GM23248 (cell line): ENCODE results near the gene MTA3. TPM values are rescaled to one million over a fixed set of nuclear protein-coding genes. Genes with fewer than 3 reads are reported as not detected.
"Not testable (repeated sequence)": the region's sequence is repeated elsewhere in the genome, so short reads cannot be mapped to it uniquely, and the experiment has no call there.

ENCODE experiments used
- DNase-seq: peaks from one replicate; pipeline ENCODE4 v3.0.0-alpha.2; 2015
- H2AFZ ChIP-seq: fragments of 200-600 bp; sonication (generic); 2 replicates; pipeline ENCODE4 v1.6.1; 2016; ENCODE audit warnings: antibody characterized with exemption
- H3F3A ChIP-seq: fragments of 200-600 bp; sonication (generic); 2 replicates; pipeline ENCODE4 v1.6.1; 2016; ENCODE audit warnings: mild to moderate bottlenecking, antibody characterized with exemption, mixed run types; ENCODE audit not compliant: insufficient read depth
- H3K27ac ChIP-seq: fragments of 200-600 bp; sonication (generic); 2 replicates; pipeline ENCODE4 v1.5.1; 2016; ENCODE audit warnings: mild to moderate bottlenecking
- H3K27me3 ChIP-seq: fragments of 200-600 bp; sonication (generic); replicated peaks from 2 replicates; pipeline ENCODE4 v1.6.1; 2016; ENCODE audit warnings: mild to moderate bottlenecking; ENCODE audit not compliant: insufficient read depth
- H3K36me3 ChIP-seq: fragments of 200-600 bp; sonication (generic); 2 replicates; pipeline ENCODE4 v1.6.1; 2016; ENCODE audit warnings: low read depth, mild to moderate bottlenecking
- H3K4me1 ChIP-seq: fragments of 200-600 bp; sonication (generic); 2 replicates; pipeline ENCODE4 v1.6.1; 2016; ENCODE audit warnings: mild to moderate bottlenecking; ENCODE audit not compliant: insufficient read depth
- H3K4me2 ChIP-seq: fragments of 200-600 bp; sonication (generic); one replicate; pipeline ENCODE4 v1.6.1; 2016; ENCODE audit warnings: mild to moderate bottlenecking; ENCODE audit not compliant: unreplicated experiment
- H3K4me3 ChIP-seq: fragments of 200-600 bp; sonication (generic); 2 replicates; pipeline ENCODE4 v1.5.1; 2016; ENCODE audit warnings: mild to moderate bottlenecking
- H3K79me2 ChIP-seq: fragments of 200-600 bp; sonication (generic); 2 replicates; pipeline ENCODE4 v1.6.1; 2016; ENCODE audit warnings: mild to moderate bottlenecking; ENCODE audit not compliant: insufficient read depth
- H3K9ac ChIP-seq: fragments of 200-600 bp; sonication (generic); 2 replicates; pipeline ENCODE4 v1.6.1; 2016; ENCODE audit warnings: mild to moderate bottlenecking
- H3K9me2 ChIP-seq: fragments of 200-600 bp; sonication (generic); 2 replicates; pipeline ENCODE4 v1.6.1; 2016; ENCODE audit warnings: mixed run types, mild to moderate bottlenecking, moderate library complexity; ENCODE audit not compliant: insufficient read depth
- H3K9me3 ChIP-seq: fragments of 200-600 bp; sonication (generic); one replicate; pipeline ENCODE4 v1.6.1; 2017; ENCODE audit warnings: low read depth
- H4K20me1 ChIP-seq: fragments of 200-600 bp; sonication (generic); 2 replicates; pipeline ENCODE4 v1.6.0; 2016; ENCODE audit not compliant: insufficient read depth
- EZH2 ChIP-seq: fragments of 200-600 bp; sonication (generic); IDR thresholded peaks from 2 replicates; pipeline ENCODE4 v1.6.1; 2018; ENCODE audit warnings: antibody characterized with exemption, mild to moderate bottlenecking; ENCODE audit not compliant: insufficient read depth, poor library complexity, severe bottlenecking
- EZH2phosphoT487 ChIP-seq: fragments of 200-600 bp; sonication (generic); IDR thresholded peaks from 2 replicates; pipeline ENCODE4 v1.6.1; 2018; ENCODE audit warnings: antibody characterized with exemption, moderate library complexity, mild to moderate bottlenecking, low read depth; ENCODE audit not compliant: insufficient read depth
- WGBS, 2 experiments: methylation state at CpG; one replicate each; pipeline ENCODE4 v1.1.6; 2015 to 2017; ENCODE audit warnings: low lambda C conversion rate in 2 of 2, low coverage in 1 of 2; ENCODE audit errors: missing lambda C conversion rate in 2 of 2; 5-methylcytosine and 5-hydroxymethylcytosine counted together
- in situ Hi-C: fragments of 300-500 bp; cut with MboI; formaldehyde crosslinking; loops from 2 replicates; pipeline ENCODE4 v1.15.0; 2020
- polyA plus RNA-seq: library from polyadenylated mRNA; unstranded; fragments of >200 nt; fragmentation: Nextera tagmentation; extraction: Ambion mirVana; gene quantifications from 2 replicates; pipeline ENCODE4 v1.2.1, GENCODE V29; 2016
- total RNA-seq: library from RNA; depleted of rRNA; stranded (reverse); fragments of >200 nt; shearing (Covaris generic); gene quantifications from 2 replicates; pipeline ENCODE4 v1.2.3, GENCODE V29; 2014

Gene MTA3
- total and polyA plus RNA-seq, 2 experiments from 2014 or later = 25.7 to 29.7 TPM

DNA sequence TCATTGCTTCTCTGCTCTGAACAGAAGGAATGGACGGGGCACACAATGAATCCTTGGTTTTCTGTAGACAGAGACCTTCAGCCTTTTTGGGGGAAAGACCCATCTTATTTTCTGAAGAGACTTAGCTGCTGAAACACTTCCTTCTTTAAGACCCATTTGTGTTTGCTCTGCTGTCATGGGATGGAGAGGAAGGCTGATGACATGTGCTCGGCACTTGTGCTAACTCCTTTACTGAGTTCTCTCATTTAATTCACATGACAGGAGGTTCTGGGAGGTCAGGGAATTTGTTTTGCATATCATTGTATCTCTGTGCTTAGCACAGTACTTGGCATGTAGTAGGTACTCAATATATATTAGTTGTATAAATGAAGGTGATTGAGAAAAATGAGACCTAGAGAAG lies 156.5 kb downstream of the MTA3 start:
- TF ChIP-seq EZH2phosphoT487 = no peak
- no peak for TF ChIP-seq EZH2
- Histone ChIP-seq H3K4me2 (no peak overlapping the region), H2AFZ (no peak overlapping the region), H3F3A (peaks cover 17% of the 10 kb centered on the region), H3K9ac (no peak overlapping the region), H3K4me1 (peaks cover 13% of the 10 kb centered on the region), H3K9me2 (no peaks in the 10 kb centered on the region), H3K9me3 (no peaks in the 10 kb centered on the region), H3K4me3 (no peak overlapping the region), H3K27me3 (no peaks in the 10 kb centered on the region), H3K36me3 (no peaks in the 10 kb centered on the region), H3K27ac (no peak overlapping the region), H3K79me2 (no peaks in the 10 kb centered on the region), H4K20me1 (no peaks in the 10 kb centered on the region)
- in situ Hi-C loops = no loop called here
- no peak for DNase-seq
- WGBS, 2 experiments = 98% methylated on average over 2 of the region's 2 CpGs

DNA sequence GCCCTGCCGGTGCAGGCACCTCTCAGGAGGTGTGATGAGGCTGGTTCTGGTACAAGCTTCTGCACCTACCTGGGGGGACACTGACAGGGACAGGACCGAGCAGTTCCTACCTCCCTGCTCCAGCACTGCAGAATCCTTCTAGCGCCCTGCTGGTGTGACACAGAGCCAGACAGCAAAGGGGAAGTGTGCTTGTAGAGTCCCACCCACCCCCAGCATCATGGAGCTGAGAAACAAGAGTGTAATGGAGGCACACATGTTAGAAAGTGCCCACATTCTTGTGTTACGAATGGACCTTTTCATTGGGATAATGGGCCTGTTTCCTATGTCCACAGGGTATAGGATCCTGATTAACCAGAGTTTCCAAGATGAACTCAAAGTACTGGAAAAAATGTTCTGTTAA lies 157.2 kb downstream of the MTA3 start:
- TF ChIP-seq EZH2 (no peak), EZH2phosphoT487 (no peak)
- Histone ChIP-seq H2AFZ (no peak overlapping the region), H3K9me3 (no peaks in the 10 kb centered on the region), H3K36me3 (no peaks in the 10 kb centered on the region), H4K20me1 (no peaks in the 10 kb centered on the region), H3F3A (peaks cover 17% of the 10 kb centered on the region), H3K27me3 (no peaks in the 10 kb centered on the region), H3K4me3 (no peak overlapping the region), H3K4me1 (peaks cover 13% of the 10 kb centered on the region), H3K9ac (no peak overlapping the region), H3K4me2 (no peak overlapping the region), H3K79me2 (no peaks in the 10 kb centered on the region), H3K9me2 (no peaks in the 10 kb centered on the region), H3K27ac (no peak overlapping the region)
- in situ Hi-C loops = no loop called here
- WGBS, 2 experiments = 67 to 70% methylated on average over 4 of the region's 4 CpGs
- DNase-seq = peak; percentile 10

DNA sequence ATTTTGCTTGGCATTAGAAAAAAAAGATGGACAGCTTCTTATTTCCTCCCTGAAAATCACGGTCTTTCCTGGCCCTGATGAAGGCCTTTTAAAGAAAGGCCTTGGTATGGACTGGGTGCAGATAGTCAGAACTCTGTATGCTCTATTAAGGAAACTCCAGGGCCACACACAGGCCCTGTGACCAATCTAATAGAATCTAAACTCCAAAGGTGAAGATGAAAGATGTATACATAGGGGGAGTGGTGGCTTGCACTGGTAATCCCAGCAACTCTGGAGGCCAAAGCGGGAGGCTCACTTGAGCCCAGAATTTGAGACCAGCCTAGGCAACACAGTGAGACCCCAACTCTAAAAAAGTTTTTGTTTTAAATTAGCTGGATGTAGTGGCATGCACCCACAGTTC lies 158.2 kb downstream of the MTA3 start:
- no peaks in the 10 kb centered on the region for H3K36me3 ChIP-seq
- no peak for DNase-seq
- TF ChIP-seq EZH2 (no peak), EZH2phosphoT487 (no peak)
- H3K9me2 ChIP-seq = no peaks in the 10 kb centered on the region
- H3F3A ChIP-seq = peaks cover 14% of the 10 kb centered on the region
- no peak overlapping the region for H3K9ac ChIP-seq
- no peak overlapping the region for H2AFZ ChIP-seq
- no peaks in the 10 kb centered on the region for H3K9me3 ChIP-seq
- WGBS, 2 experiments = 90 to 94% methylated on average over 2 of the region's 2 CpGs
- no peaks in the 10 kb centered on the region for H3K79me2 ChIP-seq
- no peaks in the 10 kb centered on the region for H4K20me1 ChIP-seq
- H3K4me2 ChIP-seq = no peak overlapping the region
- H3K27me3 ChIP-seq = no peaks in the 10 kb centered on the region
- in situ Hi-C loops = no loop called here
- no peak overlapping the region for H3K27ac ChIP-seq
- H3K4me1 ChIP-seq = peaks cover 13% of the 10 kb centered on the region
- H3K4me3 ChIP-seq = no peak overlapping the region

DNA sequence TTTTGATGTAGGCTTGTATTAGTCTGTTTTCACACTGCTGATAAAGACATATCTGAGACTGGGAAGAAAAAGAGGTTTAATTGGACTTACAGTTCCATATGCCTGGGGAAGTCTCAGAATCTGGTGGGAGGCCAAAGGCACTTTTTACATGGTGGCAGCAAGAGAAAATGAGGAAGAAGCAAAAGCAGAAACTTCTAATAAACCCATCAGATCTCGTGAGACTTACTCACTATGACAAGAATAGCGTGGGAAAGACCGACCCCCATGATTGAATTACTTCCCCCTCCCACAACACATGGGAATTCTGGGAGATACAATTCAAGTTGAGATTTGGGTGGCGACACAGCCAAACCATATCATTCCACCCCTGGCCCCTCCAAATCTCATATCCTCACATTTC lies 162.9 kb downstream of the MTA3 start:
- H3F3A ChIP-seq, H3K4me2 ChIP-seq, H2AFZ ChIP-seq, DNase-seq, H3K27ac ChIP-seq, H4K20me1 ChIP-seq, H3K27me3 ChIP-seq, H3K4me1 ChIP-seq, H3K9me3 ChIP-seq, H3K79me2 ChIP-seq, H3K36me3 ChIP-seq, H3K4me3 ChIP-seq, in situ Hi-C loops, H3K9ac ChIP-seq, H3K9me2 ChIP-seq: not testable (repeated sequence)
- 92 to 94% methylated on average over 4 of the region's 4 CpGs for WGBS, 2 experiments

DNA sequence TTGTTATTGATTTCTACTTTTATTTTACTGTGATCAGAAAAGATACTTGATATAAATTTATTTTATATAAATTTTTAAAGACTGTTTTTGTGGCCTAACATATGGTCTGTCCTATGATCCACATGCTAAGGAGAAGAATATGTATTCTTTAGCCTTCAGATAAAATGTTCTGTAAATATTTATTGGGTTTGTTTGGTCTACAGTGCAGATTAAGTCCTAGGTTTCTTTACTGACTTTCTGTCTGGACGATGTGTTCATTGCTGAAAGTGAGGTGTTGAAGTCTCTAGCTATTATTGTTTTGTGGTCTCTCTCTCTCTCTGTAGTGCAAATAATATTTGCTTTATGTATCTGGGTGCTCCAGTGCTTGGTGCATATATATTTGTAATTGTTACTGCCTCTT lies 165.4 kb downstream of the MTA3 start:
- TF ChIP-seq EZH2 = no peak
- no peak for TF ChIP-seq EZH2phosphoT487
- no peaks in the 10 kb centered on the region for H3K79me2 ChIP-seq
- no peak overlapping the region for H3K9ac ChIP-seq
- 92 to 95% methylated on average over 1 of the region's 1 CpG for WGBS, 2 experiments
- H3K36me3 ChIP-seq = no peaks in the 10 kb centered on the region
- no peaks in the 10 kb centered on the region for H3K4me1 ChIP-seq
- H3K4me2 ChIP-seq = no peak overlapping the region
- H3F3A ChIP-seq = no peaks in the 10 kb centered on the region
- no peak overlapping the region for H3K4me3 ChIP-seq
- H4K20me1 ChIP-seq = no peaks in the 10 kb centered on the region
- no peak overlapping the region for H3K27ac ChIP-seq
- no peaks in the 10 kb centered on the region for H3K9me2 ChIP-seq
- no peaks in the 10 kb centered on the region for H3K27me3 ChIP-seq
- no peaks in the 10 kb centered on the region for H3K9me3 ChIP-seq
- in situ Hi-C loops = no loop called here
- H2AFZ ChIP-seq = no peak overlapping the region
- no peak for DNase-seq
